Measurements from ENCODE around the gene PRR13. TPM values are rescaled to one million over a fixed set of nuclear protein-coding genes. Genes with fewer than 3 reads are reported as not detected.
"Not testable (repeated sequence)": the region's sequence is repeated elsewhere in the genome, so short reads cannot be mapped to it uniquely, and the experiment has no call there.

PRR13 gene
- total RNA-seq, 1 donor from 2014 or later, result 132 TPM

- no peak overlapping the region for H3K4me3 ChIP-seq (ENCODE audit: low read depth, low read length)
- no peak for DNase-seq (ENCODE audit: low read depth)
- TF ChIP-seq, protein P1, sequence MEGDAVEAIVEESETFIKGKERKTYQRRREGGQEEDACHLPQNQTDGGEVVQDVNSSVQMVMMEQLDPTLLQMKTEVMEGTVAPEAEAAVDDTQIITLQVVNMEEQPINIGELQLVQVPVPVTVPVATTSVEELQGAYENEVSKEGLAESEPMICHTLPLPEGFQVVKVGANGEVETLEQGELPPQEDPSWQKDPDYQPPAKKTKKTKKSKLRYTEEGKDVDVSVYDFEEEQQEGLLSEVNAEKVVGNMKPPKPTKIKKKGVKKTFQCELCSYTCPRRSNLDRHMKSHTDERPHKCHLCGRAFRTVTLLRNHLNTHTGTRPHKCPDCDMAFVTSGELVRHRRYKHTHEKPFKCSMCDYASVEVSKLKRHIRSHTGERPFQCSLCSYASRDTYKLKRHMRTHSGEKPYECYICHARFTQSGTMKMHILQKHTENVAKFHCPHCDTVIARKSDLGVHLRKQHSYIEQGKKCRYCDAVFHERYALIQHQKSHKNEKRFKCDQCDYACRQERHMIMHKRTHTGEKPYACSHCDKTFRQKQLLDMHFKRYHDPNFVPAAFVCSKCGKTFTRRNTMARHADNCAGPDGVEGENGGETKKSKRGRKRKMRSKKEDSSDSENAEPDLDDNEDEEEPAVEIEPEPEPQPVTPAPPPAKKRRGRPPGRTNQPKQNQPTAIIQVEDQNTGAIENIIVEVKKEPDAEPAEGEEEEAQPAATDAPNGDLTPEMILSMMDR (conservative IDR thresholded peaks at IDR 0.05; ENCODE audit: low read depth, low read length), result no peak
Measured at GRCh38 chr12:53418221-53418620, 23.3 kb upstream of the PRR13 start.

GRCh38 chr12:53419756-53420155 lies 21.8 kb upstream of the PRR13 start:
- TF ChIP-seq, protein P1 (conservative IDR thresholded peaks at IDR 0.05; ENCODE audit: low read depth, low read length), result no peak
- no peak overlapping the region for H3K4me3 ChIP-seq (ENCODE audit: low read depth, low read length)
- no peak for DNase-seq (ENCODE audit: low read depth)

DNA sequence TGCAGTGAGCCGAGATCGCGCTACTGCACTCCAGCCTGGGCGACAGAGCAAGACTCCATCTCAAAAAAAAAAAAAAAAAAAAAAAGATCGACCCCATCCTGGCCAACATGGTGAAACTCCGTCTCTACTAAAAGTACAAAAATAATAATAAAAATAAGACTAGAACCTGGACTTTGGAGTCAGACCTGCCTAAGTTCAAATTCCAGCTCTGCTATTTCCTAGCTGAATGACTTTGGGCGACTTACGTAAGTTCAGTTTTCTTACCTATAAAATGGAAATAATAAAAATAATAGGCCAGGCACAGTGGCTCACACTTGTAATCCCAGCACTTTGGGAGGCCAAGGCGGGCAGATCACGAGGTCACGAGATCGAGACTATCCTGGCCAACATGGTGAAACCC lies 19.3 kb upstream of the PRR13 start:
- DNase-seq (ENCODE audit: low read depth); H3K4me3 ChIP-seq (ENCODE audit: low read depth, low read length): not testable (repeated sequence)

DNA sequence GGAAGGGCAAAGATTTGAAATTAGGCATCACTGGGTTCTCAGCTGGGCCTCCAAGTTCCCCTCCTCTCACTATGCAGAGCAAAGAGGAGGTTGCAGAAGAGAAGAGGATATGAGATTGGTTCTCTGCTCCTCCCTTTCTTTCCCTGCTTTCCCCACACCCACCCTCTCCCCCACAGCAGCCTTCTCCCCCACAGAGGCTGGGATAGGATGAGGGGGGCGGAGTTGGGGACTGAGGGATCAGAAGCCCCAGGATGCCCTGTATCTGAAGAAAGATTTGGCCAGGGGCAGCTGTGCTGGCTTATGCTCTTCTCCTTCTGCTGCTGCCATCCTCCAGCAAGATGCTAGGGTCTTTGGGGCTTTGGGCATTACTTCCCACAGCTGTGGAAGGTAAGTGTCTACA lies 17.9 kb upstream of the PRR13 start, which contains the start of gene AMHR2:
TSS of gene AMHR2 (plus strand) at position 259 of the 400 bp plus-strand sequence. CDS start at position 339, 80 bp downstream.
- no peak for DNase-seq (ENCODE audit: low read depth)
- TF ChIP-seq, protein P1 (conservative IDR thresholded peaks at IDR 0.05; ENCODE audit: low read depth, low read length), result no peak
- H3K4me3 ChIP-seq (ENCODE audit: low read depth, low read length), result no peak within 1 kb of the TSS

DNA sequence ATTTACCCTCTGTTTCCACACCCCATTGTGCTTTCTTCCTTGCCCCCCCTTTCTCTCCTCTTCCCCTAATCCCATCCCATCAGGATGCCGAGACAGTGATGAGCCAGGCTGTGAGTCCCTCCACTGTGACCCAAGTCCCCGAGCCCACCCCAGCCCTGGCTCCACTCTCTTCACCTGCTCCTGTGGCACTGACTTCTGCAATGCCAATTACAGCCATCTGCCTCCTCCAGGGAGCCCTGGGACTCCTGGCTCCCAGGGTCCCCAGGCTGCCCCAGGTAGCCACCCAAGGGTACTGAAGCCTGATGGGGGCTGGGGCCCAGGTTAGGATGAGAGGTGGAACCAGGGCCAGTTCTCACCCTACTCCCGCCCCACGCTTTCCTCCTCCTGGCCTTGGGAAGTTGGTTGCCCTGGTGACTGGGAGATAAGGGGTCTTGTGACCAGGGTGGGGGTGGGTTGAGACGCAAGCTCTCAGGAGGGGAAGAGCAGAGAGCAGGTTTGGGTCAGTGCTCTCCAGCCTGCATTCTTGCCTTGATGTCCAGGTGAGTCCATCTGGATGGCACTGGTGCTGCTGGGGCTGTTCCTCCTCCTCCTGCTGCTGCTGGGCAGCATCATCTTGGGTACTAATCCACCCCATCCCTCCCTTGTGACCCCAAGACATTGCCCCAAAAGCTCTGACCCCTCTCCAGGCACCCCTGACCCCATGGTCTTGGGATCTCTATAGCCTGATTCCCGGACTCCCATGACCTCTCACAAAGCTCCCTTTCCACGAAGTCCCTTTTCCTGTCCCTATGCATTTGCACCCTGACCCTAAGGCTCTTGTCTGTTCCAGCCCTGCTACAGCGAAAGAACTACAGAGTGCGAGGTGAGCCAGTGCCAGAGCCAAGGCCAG lies 16.7 kb upstream of the PRR13 start:
- TF ChIP-seq, protein P1 (conservative IDR thresholded peaks at IDR 0.05; ENCODE audit: low read depth, low read length), result no peak
- DNase-seq (ENCODE audit: low read depth), result no peak

DNA sequence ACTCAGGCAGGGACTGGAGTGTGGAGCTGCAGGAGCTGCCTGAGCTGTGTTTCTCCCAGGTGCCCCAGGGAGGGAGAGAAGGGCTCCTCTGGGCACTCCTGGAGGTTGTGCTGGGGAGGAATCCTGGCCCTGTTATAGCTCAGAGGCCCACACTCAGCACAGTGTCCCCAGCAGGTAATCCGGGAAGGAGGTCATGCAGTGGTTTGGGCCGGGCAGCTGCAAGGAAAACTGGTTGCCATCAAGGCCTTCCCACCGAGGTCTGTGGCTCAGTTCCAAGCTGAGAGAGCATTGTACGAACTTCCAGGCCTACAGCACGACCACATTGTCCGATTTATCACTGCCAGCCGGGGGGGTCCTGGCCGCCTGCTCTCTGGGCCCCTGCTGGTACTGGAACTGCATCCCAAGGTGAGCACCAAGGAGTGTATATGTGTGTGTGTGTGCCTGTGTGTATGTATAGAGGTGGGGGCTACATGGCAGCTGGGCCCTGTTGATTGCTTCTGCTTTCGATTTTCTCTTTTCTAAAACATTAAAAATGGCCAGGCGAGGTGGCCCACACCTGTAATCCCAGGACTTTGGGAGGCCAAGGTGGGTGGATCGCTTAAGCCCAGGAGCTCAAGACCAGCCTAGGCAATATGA lies 15.9 kb upstream of the PRR13 start:
- no peak overlapping the region for H3K4me3 ChIP-seq (ENCODE audit: low read depth, low read length)
- TF ChIP-seq, protein P1 (conservative IDR thresholded peaks at IDR 0.05; ENCODE audit: low read depth, low read length), result no peak
- DNase-seq (ENCODE audit: low read depth), result no peak

More for the DNA sequence above, 16.7 kb upstream of the PRR13 start:
- no peak overlapping the region for H3K4me3 ChIP-seq (ENCODE audit: low read depth, low read length)

DNA sequence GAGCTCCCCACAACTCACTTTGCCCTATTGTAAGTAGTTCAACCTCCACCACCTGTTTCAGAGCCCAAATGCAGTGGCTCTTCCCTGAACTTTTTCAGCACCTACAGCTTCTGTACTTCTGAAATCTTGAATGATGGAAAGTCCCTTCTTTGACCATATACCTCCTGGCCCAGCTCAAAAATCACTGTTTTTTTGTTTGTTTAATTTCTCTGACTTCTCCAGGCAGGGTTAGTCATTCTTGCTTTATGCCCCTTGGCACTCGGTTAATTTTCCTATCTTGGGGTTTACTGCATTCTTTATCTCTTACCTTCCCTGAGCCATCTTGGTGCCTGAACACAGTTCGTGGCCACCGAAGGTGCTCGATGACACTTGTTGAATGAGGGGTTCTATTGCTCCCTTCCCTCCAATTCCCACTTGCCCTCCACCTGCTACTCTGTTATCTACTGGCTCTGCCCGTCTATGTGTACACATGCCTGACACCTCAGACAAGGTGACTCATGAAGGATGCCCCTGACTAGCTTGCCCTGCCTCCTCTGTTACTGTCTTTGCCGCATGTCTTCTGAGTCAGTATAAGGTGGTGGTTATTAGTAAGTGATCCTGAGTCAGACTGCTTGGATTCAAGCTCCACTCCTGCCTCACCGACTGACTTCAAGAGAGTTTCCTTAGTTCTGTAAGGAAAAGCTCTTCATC lies 13.5 kb upstream of the PRR13 start:
- peak; percentile 93 for DNase-seq (ENCODE audit: low read depth)
- H3K4me3 ChIP-seq (ENCODE audit: low read depth, low read length), result no peak overlapping the region

More for the DNA sequence above, 13.5 kb upstream of the PRR13 start:
- TF ChIP-seq, protein P1 (conservative IDR thresholded peaks at IDR 0.05; ENCODE audit: low read depth, low read length), result no peak
